Measurements from ENCODE around the gene BOLA1. TPM values are rescaled to one million over a fixed set of nuclear protein-coding genes. Genes with fewer than 3 reads are reported as not detected.

Gene BOLA1
- total and polyA plus RNA-seq, 2 donors (not counting 3 experiments of a cell fraction or from before 2014, with no cell fraction given): 10.8 to 12.2 TPM

DNA sequence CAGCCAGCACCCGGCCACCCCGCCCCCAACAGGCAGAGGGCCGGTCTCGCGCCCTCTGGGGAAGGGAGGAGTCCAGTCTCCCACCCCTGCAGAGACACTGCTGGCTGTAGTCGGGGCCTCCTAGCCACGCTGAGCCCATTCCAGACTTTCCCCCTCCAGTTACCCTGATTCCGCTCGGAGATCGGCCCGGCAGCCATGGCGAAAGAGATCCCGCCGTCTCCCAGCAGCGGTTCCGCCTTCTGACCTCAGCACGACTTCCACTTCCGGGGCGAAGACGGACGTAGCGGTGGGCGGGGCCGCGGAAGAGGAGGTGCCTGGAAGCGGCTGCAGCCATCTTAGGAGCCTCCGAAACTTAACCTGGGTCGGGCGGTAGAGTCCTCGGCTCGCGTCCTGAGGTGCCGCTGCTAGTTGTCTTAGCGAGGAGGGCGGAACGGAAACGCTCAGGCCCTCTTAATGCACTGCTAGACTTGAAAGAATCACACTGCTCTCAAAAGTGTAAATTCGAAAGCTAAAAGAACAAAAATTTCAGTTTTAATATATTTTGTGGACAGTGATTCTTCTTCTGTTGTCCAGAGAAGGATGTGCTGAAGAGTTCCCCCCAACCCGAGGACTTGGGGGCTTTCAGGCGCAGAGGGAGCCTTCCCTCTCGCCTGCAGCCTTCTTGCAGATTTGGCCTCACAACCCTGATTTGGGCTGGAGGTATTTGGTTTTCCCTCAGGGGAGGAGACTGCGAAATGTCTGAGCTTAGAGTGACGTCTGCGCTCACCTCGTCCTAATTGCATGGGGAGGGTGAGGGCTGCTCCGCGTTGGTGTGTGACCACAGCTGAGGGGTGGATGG lies 28.4 kb downstream of the BOLA1 start, which contains the start of gene SF3B4:
Gene SF3B4, minus strand, starts transcription at position 241 of the 838 bp plus-strand sequence. Its CDS starts 44 bp downstream, at position 197.
- Histone ChIP-seq H3K27me3 (ENCODE audit: control insufficient read depth in 2 of 2, insufficient read depth in 2 of 2, low read length in 2 of 2) (no peaks in the 10 kb centered on the region), H3K27ac (ENCODE audit: insufficient read depth, low read depth, low read length) (peak within 1 kb of the TSS; percentile 74), H3K9ac (replicated peaks; ENCODE audit: extremely low read depth, insufficient read depth, low read length) (peak within 1 kb of the TSS; percentile 86), H3K9me1 (replicated peaks; ENCODE audit: control insufficient read depth, extremely low read depth, insufficient read depth, low read length) (no peaks in the 10 kb centered on the region), H3K79me2 (ENCODE audit: control insufficient read depth, insufficient read depth, low read length) (peaks cover 30% of the 10 kb centered on the region), H3K4me2 (ENCODE audit: insufficient read depth, low read length) (peak within 1 kb of the TSS; percentile 97), H3K4me1 (ENCODE audit: control insufficient read depth, extremely low read depth, insufficient read depth, low read length) (peaks cover 27% of the 10 kb centered on the region), H4K20me1 (replicated peaks; ENCODE audit: control insufficient read depth, extremely low read depth, insufficient read depth, low read length) (no peaks in the 10 kb centered on the region), H3K9me3 (replicated peaks; ENCODE audit: control insufficient read depth, insufficient read depth, low read length) (no peaks in the 10 kb centered on the region), H3K4me3 (replicated peaks in 1 of 3; ENCODE audit: insufficient read depth in 1 of 3, low read depth in 1 of 3, low read length in 3 of 3) (peak within 1 kb of the TSS; percentile 65 to 88 (median 77)), H2AFZ (ENCODE audit: low read depth, low read length) (peak within 1 kb of the TSS; percentile 78), H3K36me3 (ENCODE audit: control insufficient read depth in 2 of 2, extremely low read depth in 1 of 2, insufficient read depth in 2 of 2, low read length in 2 of 2) (peaks cover 17 to 26% of the 10 kb centered on the region in 2 experiments)
- POLR2A ChIA-PET: interaction anchor here (1.0 kb wide), 1 partner anchor 41 kb away, joined by 7 read pairs; a partner anchor contains a TSS
- peak; percentile 94 for DNase-seq (ENCODE audit: low read depth, low spot score)
- dilution Hi-C loops (cut with MboI; ENCODE audit: extremely low pct_ligation_motif_present, low sequenced_read_pairs) (no loop called here), intact Hi-C loops (cut with micrococcal nuclease) (loop anchor here (1.0 kb wide), 3 partner anchors 9 to 39 kb away; no protein-coding TSS in a partner anchor)
- TF ChIP-seq EZH2 (IDR thresholded peaks at IDR 0.05; ENCODE audit: borderline replicate concordance, low read depth, low read length, severe bottlenecking) (no peak), POLR2AphosphoS5 (IDR thresholded peaks at IDR 0.05; ENCODE audit: insufficient read depth, low read depth, low read length) (peak; percentile 91), FOS (IDR thresholded peaks at IDR 0.05; ENCODE audit: borderline replicate concordance, insufficient read depth, low read length) (no peak), MYC (IDR thresholded peaks at IDR 0.05; ENCODE audit: low read depth, low read length) (no peak), JUN (IDR thresholded peaks at IDR 0.05; ENCODE audit: borderline replicate concordance, insufficient read depth, insufficient read length, low read depth) (no peak), GATA2 (IDR thresholded peaks at IDR 0.05; ENCODE audit: insufficient read depth, insufficient read length, low read depth, low read length) (no peak), POLR2A (IDR thresholded peaks at IDR 0.05; ENCODE audit: low read depth, low read length) (peak; percentile 97)
- TF ChIP-seq, protein P1, sequence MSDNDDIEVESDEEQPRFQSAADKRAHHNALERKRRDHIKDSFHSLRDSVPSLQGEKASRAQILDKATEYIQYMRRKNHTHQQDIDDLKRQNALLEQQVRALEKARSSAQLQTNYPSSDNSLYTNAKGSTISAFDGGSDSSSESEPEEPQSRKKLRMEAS (IDR thresholded peaks at IDR 0.05; ENCODE audit: insufficient read depth, insufficient read length): peak; percentile 5
- TF ChIP-seq, protein P2, sequence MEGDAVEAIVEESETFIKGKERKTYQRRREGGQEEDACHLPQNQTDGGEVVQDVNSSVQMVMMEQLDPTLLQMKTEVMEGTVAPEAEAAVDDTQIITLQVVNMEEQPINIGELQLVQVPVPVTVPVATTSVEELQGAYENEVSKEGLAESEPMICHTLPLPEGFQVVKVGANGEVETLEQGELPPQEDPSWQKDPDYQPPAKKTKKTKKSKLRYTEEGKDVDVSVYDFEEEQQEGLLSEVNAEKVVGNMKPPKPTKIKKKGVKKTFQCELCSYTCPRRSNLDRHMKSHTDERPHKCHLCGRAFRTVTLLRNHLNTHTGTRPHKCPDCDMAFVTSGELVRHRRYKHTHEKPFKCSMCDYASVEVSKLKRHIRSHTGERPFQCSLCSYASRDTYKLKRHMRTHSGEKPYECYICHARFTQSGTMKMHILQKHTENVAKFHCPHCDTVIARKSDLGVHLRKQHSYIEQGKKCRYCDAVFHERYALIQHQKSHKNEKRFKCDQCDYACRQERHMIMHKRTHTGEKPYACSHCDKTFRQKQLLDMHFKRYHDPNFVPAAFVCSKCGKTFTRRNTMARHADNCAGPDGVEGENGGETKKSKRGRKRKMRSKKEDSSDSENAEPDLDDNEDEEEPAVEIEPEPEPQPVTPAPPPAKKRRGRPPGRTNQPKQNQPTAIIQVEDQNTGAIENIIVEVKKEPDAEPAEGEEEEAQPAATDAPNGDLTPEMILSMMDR (IDR thresholded peaks at IDR 0.05; ENCODE audit: extremely low read depth in 1 of 2, insufficient read depth in 1 of 2, low read depth in 1 of 2, low read length in 2 of 2): peak in 1 of 2 donors; percentile 13
- CTCF ChIA-PET: interaction anchor here (0.7 to 1.1 kb wide), 3 partner anchors 10 to 259 kb away, joined by 3 read pairs; no protein-coding TSS in a partner anchor
- peak; percentile 94 for FAIRE-seq
- TSS peak; percentile 96 for BruUV-seq (replicated peaks)

Data from endothelial cell of umbilical vein (primary cell).